ENCODE results near the gene CACNA1D. TPM values are rescaled to one million over a fixed set of nuclear protein-coding genes. Genes with fewer than 3 reads are reported as not detected.

Gene CACNA1D
- total RNA-seq, 4 donors from 2014 or later = 74.6 to 194 (median 105) TPM

DNA sequence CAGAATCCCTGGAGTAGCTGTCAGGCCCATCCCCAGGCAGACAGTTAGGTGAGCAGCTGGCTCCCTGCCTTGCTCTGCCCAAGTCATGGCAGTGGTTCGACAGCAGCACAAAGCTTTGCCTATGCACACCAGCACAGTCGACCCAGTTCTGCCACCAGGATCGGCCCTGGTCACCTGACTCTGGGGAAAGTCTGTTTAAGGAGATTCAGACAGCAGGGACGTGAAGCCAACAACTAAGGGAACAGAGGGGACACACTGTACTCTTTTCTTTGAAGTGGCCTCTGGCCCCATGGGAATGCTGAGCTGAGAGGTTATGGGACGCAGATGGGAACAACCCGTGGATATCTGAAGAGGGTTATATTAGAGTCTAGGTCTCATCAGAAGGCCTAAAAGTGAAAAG, 217.0 kb downstream of the CACNA1D start:
- H3K4me1 ChIP-seq = no peaks in the 10 kb centered on the region
- TF ChIP-seq POLR2A (IDR thresholded peaks at IDR 0.05) = no peak
- TF ChIP-seq, protein P1, sequence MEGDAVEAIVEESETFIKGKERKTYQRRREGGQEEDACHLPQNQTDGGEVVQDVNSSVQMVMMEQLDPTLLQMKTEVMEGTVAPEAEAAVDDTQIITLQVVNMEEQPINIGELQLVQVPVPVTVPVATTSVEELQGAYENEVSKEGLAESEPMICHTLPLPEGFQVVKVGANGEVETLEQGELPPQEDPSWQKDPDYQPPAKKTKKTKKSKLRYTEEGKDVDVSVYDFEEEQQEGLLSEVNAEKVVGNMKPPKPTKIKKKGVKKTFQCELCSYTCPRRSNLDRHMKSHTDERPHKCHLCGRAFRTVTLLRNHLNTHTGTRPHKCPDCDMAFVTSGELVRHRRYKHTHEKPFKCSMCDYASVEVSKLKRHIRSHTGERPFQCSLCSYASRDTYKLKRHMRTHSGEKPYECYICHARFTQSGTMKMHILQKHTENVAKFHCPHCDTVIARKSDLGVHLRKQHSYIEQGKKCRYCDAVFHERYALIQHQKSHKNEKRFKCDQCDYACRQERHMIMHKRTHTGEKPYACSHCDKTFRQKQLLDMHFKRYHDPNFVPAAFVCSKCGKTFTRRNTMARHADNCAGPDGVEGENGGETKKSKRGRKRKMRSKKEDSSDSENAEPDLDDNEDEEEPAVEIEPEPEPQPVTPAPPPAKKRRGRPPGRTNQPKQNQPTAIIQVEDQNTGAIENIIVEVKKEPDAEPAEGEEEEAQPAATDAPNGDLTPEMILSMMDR (IDR thresholded peaks at IDR 0.05) = no peak
- no peak overlapping the region for H3K27ac ChIP-seq
- H3K27me3 ChIP-seq = no peaks in the 10 kb centered on the region
- no peak for DNase-seq
- no peaks in the 10 kb centered on the region for H3K36me3 ChIP-seq
- no peak overlapping the region for H3K4me3 ChIP-seq
- H3K9me3 ChIP-seq = no peaks in the 10 kb centered on the region

DNA sequence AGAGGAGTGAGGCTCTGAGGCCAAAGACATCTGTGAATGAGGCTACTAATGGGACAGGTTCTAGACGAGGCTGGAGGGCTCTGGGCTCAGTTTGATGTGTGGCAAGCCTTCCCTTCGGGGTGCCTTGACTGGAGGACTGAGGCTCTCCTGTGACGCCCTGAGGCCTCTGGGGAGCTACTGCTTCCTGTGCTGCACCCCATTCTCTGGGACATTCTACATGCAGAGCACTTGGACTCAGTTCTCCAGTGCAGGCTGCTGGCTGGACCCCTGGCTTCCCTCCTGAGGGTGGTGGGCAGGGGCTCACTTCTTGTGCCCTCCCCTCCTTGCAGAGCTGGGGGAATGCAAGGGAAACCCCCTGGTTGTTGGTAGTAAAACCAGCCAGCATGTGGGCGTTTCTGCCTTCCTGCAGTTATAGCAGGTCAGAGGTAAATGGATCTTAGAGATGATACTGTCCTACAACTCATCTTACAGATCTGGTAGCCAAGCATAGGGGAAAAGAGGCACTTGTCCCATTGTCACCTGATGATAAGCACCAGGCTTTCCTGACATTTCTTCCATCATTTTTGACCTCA, 218.5 kb downstream of the CACNA1D start:
- DNase-seq = no peak
- H3K27ac ChIP-seq = no peak overlapping the region
- no peaks in the 10 kb centered on the region for H3K4me1 ChIP-seq
- H3K9me3 ChIP-seq = no peaks in the 10 kb centered on the region
- no peak for TF ChIP-seq POLR2A (IDR thresholded peaks at IDR 0.05)
- TF ChIP-seq, protein P1 (IDR thresholded peaks at IDR 0.05) = no peak
- H3K36me3 ChIP-seq = no peaks in the 10 kb centered on the region
- H3K27me3 ChIP-seq = no peaks in the 10 kb centered on the region
- H3K4me3 ChIP-seq = no peak overlapping the region

DNA sequence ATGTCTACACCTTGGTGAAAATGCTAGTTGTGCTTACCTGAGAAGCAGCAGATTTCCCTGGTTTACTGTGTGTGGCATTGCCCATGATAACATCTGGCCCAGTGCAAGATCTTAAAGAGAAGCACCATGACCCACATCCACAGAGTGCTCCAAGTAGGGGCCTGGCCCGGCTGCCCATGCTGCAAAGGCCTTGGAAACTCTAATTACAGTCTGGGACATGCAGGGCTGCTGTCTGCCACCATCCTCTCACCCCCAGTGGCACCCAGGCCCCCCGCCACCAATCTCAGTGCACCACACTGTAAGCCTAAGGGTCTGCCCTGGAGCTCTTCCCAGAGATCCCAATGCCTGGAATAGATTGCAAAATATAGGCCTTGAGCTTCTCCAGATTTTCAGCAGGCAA, 219.2 kb downstream of the CACNA1D start:
- no peaks in the 10 kb centered on the region for H3K36me3 ChIP-seq
- H3K27me3 ChIP-seq = no peaks in the 10 kb centered on the region
- DNase-seq = no peak
- no peak overlapping the region for H3K27ac ChIP-seq
- H3K4me3 ChIP-seq = no peak overlapping the region
- H3K9me3 ChIP-seq = no peaks in the 10 kb centered on the region
- H3K4me1 ChIP-seq = no peaks in the 10 kb centered on the region
- TF ChIP-seq, protein P1 (IDR thresholded peaks at IDR 0.05) = no peak
- no peak for TF ChIP-seq POLR2A (IDR thresholded peaks at IDR 0.05)

DNA sequence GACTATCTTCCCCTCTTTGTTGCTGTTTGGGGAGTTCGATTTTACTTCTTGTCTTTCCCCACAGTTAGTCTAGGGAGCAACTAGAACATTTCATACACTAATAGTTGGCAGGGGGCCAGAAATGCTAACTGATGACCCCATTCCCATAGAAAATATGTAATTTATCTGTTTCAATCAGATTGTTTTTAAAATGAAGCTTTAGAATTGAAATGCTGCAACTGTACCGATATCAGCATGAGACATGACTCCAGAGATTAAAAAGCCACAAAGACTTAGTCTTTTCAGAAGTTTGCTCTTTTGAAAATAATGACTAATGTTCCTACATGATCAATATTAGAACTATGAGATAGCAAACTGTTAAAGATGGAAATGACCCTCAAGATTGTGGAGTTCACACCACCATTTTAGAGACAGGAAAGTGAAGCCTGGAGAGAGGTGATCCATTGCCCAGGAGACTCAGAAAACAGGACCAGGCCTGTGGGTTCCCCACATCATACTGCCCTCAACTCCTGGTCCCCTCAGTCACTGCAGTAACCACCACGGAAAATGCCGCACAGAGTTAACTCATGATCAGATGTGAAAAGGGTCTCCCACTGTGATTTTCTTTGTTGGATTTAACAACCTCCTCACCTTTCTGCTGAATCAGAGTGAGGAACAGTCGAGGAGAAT, 221.5 kb downstream of the CACNA1D start:
- Histone ChIP-seq H3K27ac (no peak overlapping the region), H3K36me3 (no peaks in the 10 kb centered on the region), H3K4me1 (no peaks in the 10 kb centered on the region), H3K27me3 (no peaks in the 10 kb centered on the region), H3K4me3 (no peak overlapping the region), H3K9me3 (no peaks in the 10 kb centered on the region)
- no peak for TF ChIP-seq POLR2A (IDR thresholded peaks at IDR 0.05)
- TF ChIP-seq, protein P1 (IDR thresholded peaks at IDR 0.05) = no peak
- no peak for DNase-seq

DNA sequence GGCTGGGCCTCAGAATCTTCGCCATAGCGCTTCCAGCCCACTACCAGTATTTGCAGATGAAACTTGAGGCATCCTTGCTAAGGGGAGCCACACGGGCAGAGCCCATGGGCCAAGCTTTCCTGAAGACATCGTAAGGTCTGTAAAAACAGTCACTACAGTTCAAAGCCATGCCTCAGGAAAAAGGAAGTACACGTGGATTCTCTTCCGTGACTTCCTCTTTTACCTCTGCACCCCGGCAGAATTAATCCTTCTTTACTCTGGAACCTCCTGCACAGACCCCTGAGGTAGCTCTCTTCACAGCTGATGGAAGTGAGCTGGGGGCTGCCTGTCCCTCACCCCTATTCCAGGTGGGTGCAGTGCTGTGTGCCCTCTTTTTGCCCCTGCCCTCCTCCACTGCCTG, 222.6 kb downstream of the CACNA1D start:
- H3K9me3 ChIP-seq = no peaks in the 10 kb centered on the region
- H3K4me3 ChIP-seq = no peak overlapping the region
- H3K27ac ChIP-seq = no peak overlapping the region
- no peaks in the 10 kb centered on the region for H3K4me1 ChIP-seq
- no peaks in the 10 kb centered on the region for H3K27me3 ChIP-seq
- no peak for DNase-seq
- H3K36me3 ChIP-seq = no peaks in the 10 kb centered on the region
- no peak for TF ChIP-seq POLR2A (IDR thresholded peaks at IDR 0.05)
- TF ChIP-seq, protein P1 (IDR thresholded peaks at IDR 0.05) = no peak
